Smooth muscle cell of the brain vasculature (primary cell): ENCODE data around the gene TSKU.
A peak's percentile ranks its signal among the peaks of the same experiment; 100 is the strongest.

Source experiments
- DNase-seq: peaks from one replicate; pipeline ENCODE4 v3.0.0-alpha.2; 2012; ENCODE audit warnings: low read depth, low spot score

TSKU gene

GRCh38 chr11:76770642-76771445 lies 12.3 kb upstream of the TSKU start:
- no peak for DNase-seq

GRCh38 chr11:76771446-76772099 lies 11.6 kb upstream of the TSKU start:
- no peak for DNase-seq

GRCh38 chr11:76772100-76772782 lies 10.9 kb upstream of the TSKU start:
- no peak for DNase-seq

GRCh38 chr11:76772783-76773106 lies 10.4 kb upstream of the TSKU start:
- no peak for DNase-seq

- no peak for DNase-seq
Observed at GRCh38 chr11:76773921-76774361, 9.2 kb upstream of the TSKU start.

- DNase-seq = no peak
Observed at GRCh38 chr11:76776472-76776871, 6.7 kb upstream of the TSKU start.

- no peak for DNase-seq
Observed at GRCh38 chr11:76777305-76777704, 5.9 kb upstream of the TSKU start.

- DNase-seq = no peak
Observed at GRCh38 chr11:76777876-76778275, 5.3 kb upstream of the TSKU start.

GRCh38 chr11:76778874-76779273 lies 4.3 kb upstream of the TSKU start:
- no peak for DNase-seq

- DNase-seq = no peak
Observed at GRCh38 chr11:76781046-76781801, 1.9 kb upstream of the TSKU start.

- no peak for DNase-seq
Observed at GRCh38 chr11:76781807-76782530, 1.2 kb upstream of the TSKU start.

GRCh38 chr11:76782531-76783293 lies 444 bp upstream of the TSKU start:
- DNase-seq = peak; percentile 94

- DNase-seq = no peak
Observed at GRCh38 chr11:76783896-76784813, 999 bp downstream of the TSKU start.

GRCh38 chr11:76785513-76785912 lies 2.4 kb downstream of the TSKU start:
- no peak for DNase-seq

- no peak for DNase-seq
Observed at GRCh38 chr11:76786016-76786415, 2.9 kb downstream of the TSKU start.

- no peak for DNase-seq
Observed at GRCh38 chr11:76786441-76787014, 3.4 kb downstream of the TSKU start.

- no peak for DNase-seq
Observed at GRCh38 chr11:76787271-76787670, 4.1 kb downstream of the TSKU start.

GRCh38 chr11:76787911-76788596 lies 4.9 kb downstream of the TSKU start:
- DNase-seq = no peak
